Esophagus squamous epithelium (tissue), 4 donors: Measurements from ENCODE around the gene EPS15.
"Not testable (repeated sequence)": the region's sequence is repeated elsewhere in the genome, so short reads cannot be mapped to it uniquely, and the experiment has no call there.

Source experiments
- POLR2A ChIP-seq, 4 donors: fragments of 450-650 bp; IDR thresholded peaks; one replicate each; pipeline ENCODE4 v1.6.1; 2017; ENCODE audit warnings: antibody characterized with exemption in 4 of 4, mild to moderate bottlenecking in 4 of 4, moderate library complexity in 3 of 4
- TF ChIP-seq, protein P1 (sequence below), 6 experiments: fragments of 450-650 bp in 4 of 6; fragments of 200-600 bp in 2 of 6; sonication (generic) in 2 of 6; IDR thresholded peaks; one replicate each; pipeline ENCODE4 v1.5.1; 2016 to 2019; ENCODE audit warnings: antibody characterized with exemption in 6 of 6, mild to moderate bottlenecking in 4 of 6, moderate library complexity in 4 of 6

DNA sequence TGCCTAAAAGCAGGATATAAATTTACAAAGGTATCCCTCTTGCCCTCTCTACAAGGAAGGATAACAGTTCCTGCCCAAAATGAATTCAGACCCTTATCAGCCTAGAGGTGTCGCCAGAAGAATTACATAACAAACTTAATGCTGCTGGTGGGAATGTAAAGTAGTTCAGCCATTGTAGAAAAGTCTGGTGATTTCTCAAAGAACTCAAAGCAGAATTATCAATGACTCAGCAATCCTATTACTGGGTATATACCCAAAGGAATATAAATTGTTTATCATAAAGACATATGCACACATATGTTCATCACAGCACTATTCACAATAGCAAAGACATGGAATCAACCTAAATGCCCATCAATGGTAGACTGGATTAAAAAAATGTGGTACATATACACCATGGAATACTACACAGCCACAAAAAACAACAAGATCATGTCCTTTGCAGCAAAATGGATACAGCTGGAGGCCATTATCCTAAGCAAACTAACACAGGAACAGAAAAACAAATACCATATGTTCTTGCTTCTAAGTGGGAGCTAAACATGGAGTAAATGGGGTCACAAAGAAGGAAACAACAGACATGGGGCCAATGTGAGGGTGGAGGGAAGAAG lies 70.1 kb downstream of the EPS15 start:
- TF ChIP-seq, protein P1, sequence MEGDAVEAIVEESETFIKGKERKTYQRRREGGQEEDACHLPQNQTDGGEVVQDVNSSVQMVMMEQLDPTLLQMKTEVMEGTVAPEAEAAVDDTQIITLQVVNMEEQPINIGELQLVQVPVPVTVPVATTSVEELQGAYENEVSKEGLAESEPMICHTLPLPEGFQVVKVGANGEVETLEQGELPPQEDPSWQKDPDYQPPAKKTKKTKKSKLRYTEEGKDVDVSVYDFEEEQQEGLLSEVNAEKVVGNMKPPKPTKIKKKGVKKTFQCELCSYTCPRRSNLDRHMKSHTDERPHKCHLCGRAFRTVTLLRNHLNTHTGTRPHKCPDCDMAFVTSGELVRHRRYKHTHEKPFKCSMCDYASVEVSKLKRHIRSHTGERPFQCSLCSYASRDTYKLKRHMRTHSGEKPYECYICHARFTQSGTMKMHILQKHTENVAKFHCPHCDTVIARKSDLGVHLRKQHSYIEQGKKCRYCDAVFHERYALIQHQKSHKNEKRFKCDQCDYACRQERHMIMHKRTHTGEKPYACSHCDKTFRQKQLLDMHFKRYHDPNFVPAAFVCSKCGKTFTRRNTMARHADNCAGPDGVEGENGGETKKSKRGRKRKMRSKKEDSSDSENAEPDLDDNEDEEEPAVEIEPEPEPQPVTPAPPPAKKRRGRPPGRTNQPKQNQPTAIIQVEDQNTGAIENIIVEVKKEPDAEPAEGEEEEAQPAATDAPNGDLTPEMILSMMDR (IDR thresholded peaks at IDR 0.05), result not testable (repeated sequence)
- not testable (repeated sequence) for TF ChIP-seq POLR2A (IDR thresholded peaks at IDR 0.05)
